A673 (cell line): ENCODE data around the gene CABP4.

Experiments used
- EZH2 ChIP-seq: fragments of 200-600 bp; sonication (generic); IDR thresholded peaks from 2 replicates; pipeline ENCODE4 v1.6.1; 2017; ENCODE audit warnings: borderline replicate concordance, low read depth, mild to moderate bottlenecking, mixed read lengths, antibody characterized with exemption, low read length; ENCODE audit not compliant: poor library complexity, severe bottlenecking
- TF ChIP-seq, protein P1 (sequence below): fragments of 300-800, 200-600 bp; sonication (generic); conservative IDR thresholded peaks from 2 replicates; pipeline ENCODE4 v1.5.1; 2017; ENCODE audit warnings: low read depth, mild to moderate bottlenecking, antibody characterized with exemption, low read length, moderate library complexity, mixed read lengths

DNA sequence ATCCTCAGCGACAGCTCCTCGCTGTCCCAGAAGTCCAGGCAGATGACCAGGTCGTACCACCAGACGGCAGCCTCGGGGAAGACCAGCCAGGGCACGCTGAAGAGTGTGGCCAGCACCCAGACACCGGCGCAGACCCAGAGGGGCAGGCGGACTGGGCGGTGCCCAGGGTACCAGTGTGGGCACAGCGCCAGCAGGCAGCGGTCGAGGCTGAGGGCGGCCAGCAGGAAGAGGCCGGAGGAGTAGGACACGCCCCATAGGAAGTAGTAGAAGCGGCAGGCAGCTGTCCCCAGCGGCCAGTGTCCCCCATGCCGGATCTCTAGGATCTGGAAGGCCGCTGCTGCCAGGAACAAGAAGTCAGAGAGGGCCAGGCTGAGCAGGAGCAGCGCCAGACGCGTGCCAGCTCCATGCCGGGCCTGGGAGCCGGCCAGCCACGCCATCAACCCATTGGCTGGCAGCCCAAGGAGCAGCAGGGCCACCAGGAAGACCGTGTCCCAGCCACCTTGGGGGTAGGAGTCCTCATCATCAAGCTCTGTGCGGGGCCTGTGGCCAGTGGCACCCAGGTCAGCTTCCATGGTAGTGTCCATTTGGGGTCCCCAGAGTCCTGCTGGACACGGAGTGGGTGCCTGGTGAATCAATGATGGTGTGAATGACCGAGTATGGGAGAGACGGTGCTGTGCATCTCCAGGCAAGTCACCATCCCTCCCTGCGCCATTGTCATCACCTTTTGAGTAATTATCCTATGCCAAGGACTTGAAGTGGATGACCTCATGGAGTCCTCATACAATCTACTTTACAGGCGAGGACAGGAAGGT is 2.8 kb upstream of the CABP4 start, which contains the start of gene GPR152:
- TF ChIP-seq, protein P1, sequence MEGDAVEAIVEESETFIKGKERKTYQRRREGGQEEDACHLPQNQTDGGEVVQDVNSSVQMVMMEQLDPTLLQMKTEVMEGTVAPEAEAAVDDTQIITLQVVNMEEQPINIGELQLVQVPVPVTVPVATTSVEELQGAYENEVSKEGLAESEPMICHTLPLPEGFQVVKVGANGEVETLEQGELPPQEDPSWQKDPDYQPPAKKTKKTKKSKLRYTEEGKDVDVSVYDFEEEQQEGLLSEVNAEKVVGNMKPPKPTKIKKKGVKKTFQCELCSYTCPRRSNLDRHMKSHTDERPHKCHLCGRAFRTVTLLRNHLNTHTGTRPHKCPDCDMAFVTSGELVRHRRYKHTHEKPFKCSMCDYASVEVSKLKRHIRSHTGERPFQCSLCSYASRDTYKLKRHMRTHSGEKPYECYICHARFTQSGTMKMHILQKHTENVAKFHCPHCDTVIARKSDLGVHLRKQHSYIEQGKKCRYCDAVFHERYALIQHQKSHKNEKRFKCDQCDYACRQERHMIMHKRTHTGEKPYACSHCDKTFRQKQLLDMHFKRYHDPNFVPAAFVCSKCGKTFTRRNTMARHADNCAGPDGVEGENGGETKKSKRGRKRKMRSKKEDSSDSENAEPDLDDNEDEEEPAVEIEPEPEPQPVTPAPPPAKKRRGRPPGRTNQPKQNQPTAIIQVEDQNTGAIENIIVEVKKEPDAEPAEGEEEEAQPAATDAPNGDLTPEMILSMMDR: no peak
- no peak for TF ChIP-seq EZH2
